PFSK-1 (cell line): ENCODE measurements around the gene EIPR1.

Experiments used
- FOXP2 ChIP-seq: optimal IDR thresholded peaks from 2 replicates; pipeline ENCODE3; 2011; ENCODE audit warnings: borderline replicate concordance, control low read depth, inconsistent platforms; ENCODE audit not compliant: insufficient read depth; ENCODE audit errors: extremely low read length, extremely low read depth
- POLR2AphosphoS5 ChIP-seq: IDR thresholded peaks from 2 replicates; pipeline ENCODE4 v1.6.1; 2012; ENCODE audit warnings: low read depth, mild to moderate bottlenecking, control low read depth, low read length, moderate library complexity
- SIN3A ChIP-seq: IDR thresholded peaks from 2 replicates; pipeline ENCODE4 v1.6.1; 2012; ENCODE audit warnings: mild to moderate bottlenecking, low read length, moderate library complexity, borderline replicate concordance; ENCODE audit not compliant: insufficient read depth
- TAF1 ChIP-seq: IDR thresholded peaks from 2 replicates; pipeline ENCODE4 v1.6.1; 2012; ENCODE audit warnings: low read length, control low read depth, borderline replicate concordance; ENCODE audit not compliant: insufficient read depth
- TF ChIP-seq, protein P1 (sequence below), 2 experiments: IDR thresholded peaks; 2 replicates each; pipeline versions ENCODE4 v1.6.1 to v1.8.0; 2011 to 2012; ENCODE audit warnings: low read depth in 2 of 2, low read length in 2 of 2, control low read depth in 1 of 2, inconsistent platforms in 1 of 2, mild to moderate bottlenecking in 1 of 2, moderate library complexity in 1 of 2; ENCODE audit not compliant: insufficient read depth in 1 of 2

DNA sequence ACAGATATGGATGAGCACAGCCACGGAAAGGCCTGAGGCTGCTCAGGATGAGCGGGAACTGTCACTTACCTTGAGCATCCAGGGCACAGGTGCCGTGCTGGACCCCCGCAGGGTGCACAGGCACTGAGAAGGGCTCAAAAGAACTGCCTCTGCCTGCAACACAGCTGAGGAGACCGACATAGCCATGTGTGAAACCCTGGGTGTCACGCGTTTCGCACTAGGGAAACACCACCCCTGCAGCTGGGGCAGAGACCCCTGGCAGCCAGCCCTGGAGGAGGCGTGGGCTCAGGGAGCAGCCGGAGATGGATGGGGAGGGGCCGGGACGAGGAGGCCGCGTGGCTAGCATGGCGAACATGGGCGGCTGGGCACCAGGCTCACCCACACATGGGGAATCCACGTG is 228.9 kb downstream of the EIPR1 start:
- no peak for TF ChIP-seq POLR2AphosphoS5
- TF ChIP-seq FOXP2, result no peak
- TF ChIP-seq SIN3A, result no peak
- TF ChIP-seq, protein P1, sequence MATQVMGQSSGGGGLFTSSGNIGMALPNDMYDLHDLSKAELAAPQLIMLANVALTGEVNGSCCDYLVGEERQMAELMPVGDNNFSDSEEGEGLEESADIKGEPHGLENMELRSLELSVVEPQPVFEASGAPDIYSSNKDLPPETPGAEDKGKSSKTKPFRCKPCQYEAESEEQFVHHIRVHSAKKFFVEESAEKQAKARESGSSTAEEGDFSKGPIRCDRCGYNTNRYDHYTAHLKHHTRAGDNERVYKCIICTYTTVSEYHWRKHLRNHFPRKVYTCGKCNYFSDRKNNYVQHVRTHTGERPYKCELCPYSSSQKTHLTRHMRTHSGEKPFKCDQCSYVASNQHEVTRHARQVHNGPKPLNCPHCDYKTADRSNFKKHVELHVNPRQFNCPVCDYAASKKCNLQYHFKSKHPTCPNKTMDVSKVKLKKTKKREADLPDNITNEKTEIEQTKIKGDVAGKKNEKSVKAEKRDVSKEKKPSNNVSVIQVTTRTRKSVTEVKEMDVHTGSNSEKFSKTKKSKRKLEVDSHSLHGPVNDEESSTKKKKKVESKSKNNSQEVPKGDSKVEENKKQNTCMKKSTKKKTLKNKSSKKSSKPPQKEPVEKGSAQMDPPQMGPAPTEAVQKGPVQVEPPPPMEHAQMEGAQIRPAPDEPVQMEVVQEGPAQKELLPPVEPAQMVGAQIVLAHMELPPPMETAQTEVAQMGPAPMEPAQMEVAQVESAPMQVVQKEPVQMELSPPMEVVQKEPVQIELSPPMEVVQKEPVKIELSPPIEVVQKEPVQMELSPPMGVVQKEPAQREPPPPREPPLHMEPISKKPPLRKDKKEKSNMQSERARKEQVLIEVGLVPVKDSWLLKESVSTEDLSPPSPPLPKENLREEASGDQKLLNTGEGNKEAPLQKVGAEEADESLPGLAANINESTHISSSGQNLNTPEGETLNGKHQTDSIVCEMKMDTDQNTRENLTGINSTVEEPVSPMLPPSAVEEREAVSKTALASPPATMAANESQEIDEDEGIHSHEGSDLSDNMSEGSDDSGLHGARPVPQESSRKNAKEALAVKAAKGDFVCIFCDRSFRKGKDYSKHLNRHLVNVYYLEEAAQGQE (IDR thresholded peaks at IDR 0.05; ENCODE audit: insufficient read depth in 1 of 2, low read depth in 2 of 2, low read length in 2 of 2), result no peak
- no peak for TF ChIP-seq TAF1
